IMR-90 (cell line): Measurements from ENCODE around the gene IL31RA. TPM values are rescaled to one million over a fixed set of nuclear protein-coding genes. Genes with fewer than 3 reads are reported as not detected.

ENCODE experiments used
- ATAC-seq: fragments of 200-7000 bp; cut with Tn5 transposase; 2 replicates; pipeline ENCODE4 v1.9.1; 2020; ENCODE audit warnings: low read depth, mild to moderate bottlenecking, moderate library complexity
- BruUV-seq: library from RNA; stranded (reverse); fragments of 400-500 nt; replicated peaks from 2 replicates; lab custom pipeline; 2021; lab: Mats Ljungman, UMichigan
- CTCF ChIA-PET: fragments of 300-600 bp; formaldehyde crosslinking; extraction: SDS; loops from one replicate; lab custom pipeline; 2021; ENCODE audit warnings: antibody characterized with exemption; lab: Yijun Ruan, JAX
- POLR2A ChIA-PET: fragments of 300-600 bp; sonication (Branson Sonifier 250); formaldehyde crosslinking; loops from one replicate; lab custom pipeline; 2022; ENCODE audit warnings: antibody characterized with exemption; ENCODE audit not compliant: unreplicated experiment; lab: Charles Lee
- DNase-seq: peaks from one replicate; pipeline ENCODE4 v3.0.0; 2013
- H2AFZ ChIP-seq: replicated peaks from 2 replicates; pipeline ENCODE3; 2013; ENCODE audit warnings: low read length, mild to moderate bottlenecking; ENCODE audit not compliant: poor library complexity
- H2AK5ac ChIP-seq: 2 replicates; pipeline ENCODE4 v1.6.1; 2013; ENCODE audit warnings: low read depth, low read length, inconsistent platforms
- H2AK9ac ChIP-seq: replicated peaks from 2 replicates; pipeline ENCODE3; 2013; ENCODE audit warnings: mild to moderate bottlenecking, low read depth, low read length, moderate library complexity; ENCODE audit not compliant: poor library complexity
- H2BK120ac ChIP-seq: 2 replicates; pipeline ENCODE4 v1.6.1; 2013; ENCODE audit warnings: low read depth, low read length, inconsistent platforms
- H2BK15ac ChIP-seq: 3 replicates; pipeline ENCODE4 v1.6.1; 2013; ENCODE audit warnings: low read depth, low read length, inconsistent platforms
- H2BK20ac ChIP-seq: 2 replicates; pipeline ENCODE4 v1.6.1; 2013; ENCODE audit warnings: low read depth, mild to moderate bottlenecking, inconsistent platforms, low read length, moderate library complexity
- H2BK5ac ChIP-seq: 2 replicates; pipeline ENCODE4 v1.6.1; 2013; ENCODE audit warnings: mild to moderate bottlenecking, low read depth, low read length, inconsistent platforms; ENCODE audit not compliant: poor library complexity, severe bottlenecking
- H3K14ac ChIP-seq: replicated peaks from 2 replicates; pipeline ENCODE4 v1.6.1; 2013; ENCODE audit warnings: low read depth, low read length, inconsistent platforms
- H3K18ac ChIP-seq: 2 replicates; pipeline ENCODE4 v1.6.1; 2013; ENCODE audit warnings: low read depth, low read length, control low read depth
- H3K23ac ChIP-seq: 2 replicates; pipeline ENCODE4 v1.6.1; 2013; ENCODE audit warnings: low read depth, low read length, inconsistent platforms
- H3K27ac ChIP-seq: 2 replicates; pipeline ENCODE4 v1.5.1; 2013; ENCODE audit warnings: mild to moderate bottlenecking, control low read depth, low read length; ENCODE audit not compliant: insufficient read depth
- H3K27me3 ChIP-seq: 2 replicates; pipeline ENCODE4 v1.6.1; 2013; ENCODE audit warnings: low read length; ENCODE audit not compliant: control insufficient read depth, insufficient read depth
- H3K36me3 ChIP-seq: 2 replicates; pipeline ENCODE4 v1.6.1; 2013; ENCODE audit warnings: low read length, mixed read lengths; ENCODE audit not compliant: control insufficient read depth, insufficient read depth
- H3K4ac ChIP-seq: 2 replicates; pipeline ENCODE4 v1.6.1; 2013; ENCODE audit warnings: low read depth, low read length, inconsistent platforms
- H3K4me1 ChIP-seq: 2 replicates; pipeline ENCODE4 v1.6.1; 2013; ENCODE audit warnings: low read length, mixed read lengths; ENCODE audit not compliant: control insufficient read depth, insufficient read depth
- H3K4me2 ChIP-seq: 2 replicates; pipeline ENCODE4 v1.6.1; 2013; ENCODE audit warnings: low read depth, mild to moderate bottlenecking, control low read depth, low read length, moderate library complexity
- H3K4me3 ChIP-seq: 2 replicates; pipeline ENCODE4 v1.5.1; 2013; ENCODE audit warnings: low read depth, mild to moderate bottlenecking, control low read depth, low read length, moderate library complexity; ENCODE audit not compliant: insufficient read depth
- H3K56ac ChIP-seq: 2 replicates; pipeline ENCODE4 v1.6.1; 2013; ENCODE audit warnings: low read length, inconsistent platforms; ENCODE audit not compliant: insufficient read depth; ENCODE audit errors: extremely low read depth
- H3K79me1 ChIP-seq, 2 experiments: 2 replicates each; pipeline ENCODE4 v1.6.1; 2013; ENCODE audit warnings: low read length in 2 of 2, inconsistent platforms in 1 of 2, low read depth in 1 of 2
- H3K9ac ChIP-seq: 2 replicates; pipeline ENCODE4 v1.6.1; 2013; ENCODE audit warnings: low read depth, low read length, control low read depth
- H3K9me1 ChIP-seq: 2 replicates; pipeline ENCODE4 v1.6.1; 2013; ENCODE audit warnings: low read length, inconsistent platforms; ENCODE audit not compliant: insufficient read depth
- H3K9me3 ChIP-seq: 2 replicates; pipeline ENCODE4 v1.6.1; 2013; ENCODE audit warnings: low read length; ENCODE audit not compliant: control insufficient read depth, insufficient read depth
- H4K20me1 ChIP-seq: 2 replicates; pipeline ENCODE4 v1.6.1; 2013; ENCODE audit warnings: low read length, inconsistent platforms; ENCODE audit not compliant: insufficient read depth
- H4K5ac ChIP-seq: 2 replicates; pipeline ENCODE4 v1.6.1; 2013; ENCODE audit warnings: mild to moderate bottlenecking, low read depth, low read length, control low read depth
- H4K8ac ChIP-seq, 2 experiments: 2 replicates each; pipeline ENCODE4 v1.6.1; 2013; ENCODE audit warnings: low read depth in 2 of 2, low read length in 2 of 2, control low read depth in 1 of 2, inconsistent platforms in 1 of 2
- H4K91ac ChIP-seq: 2 replicates; pipeline ENCODE4 v1.6.1; 2013; ENCODE audit warnings: low read depth, low read length, inconsistent platforms; ENCODE audit not compliant: insufficient read depth
- BHLHE40 ChIP-seq: fragments of 150-350 bp; IDR thresholded peaks from 2 replicates; pipeline ENCODE4 v1.6.1; 2016; ENCODE audit warnings: mild to moderate bottlenecking, low read depth, low read length
- CEBPB ChIP-seq: IDR thresholded peaks from 2 replicates; pipeline ENCODE4 v1.6.1; 2012; ENCODE audit warnings: low read depth, low read length, improper control_type of control experiment
- FOS ChIP-seq: fragments of 150-350 bp; IDR thresholded peaks from 2 replicates; pipeline ENCODE4 v1.6.1; 2016; ENCODE audit warnings: low read depth, low read length
- MAFK ChIP-seq: IDR thresholded peaks from 2 replicates; pipeline ENCODE4 v1.6.1; 2012; ENCODE audit warnings: low read depth, low read length, improper control_type of control experiment
- MAZ ChIP-seq: IDR thresholded peaks from 2 replicates; pipeline ENCODE4 v1.6.1; 2012; ENCODE audit warnings: low read depth, mild to moderate bottlenecking, low read length, improper control_type of control experiment, moderate library complexity, borderline replicate concordance
- MXI1 ChIP-seq: IDR thresholded peaks from 2 replicates; pipeline ENCODE4 v1.6.1; 2012; ENCODE audit warnings: low read depth, mild to moderate bottlenecking, low read length, moderate library complexity, borderline replicate concordance
- POLR2A ChIP-seq: IDR thresholded peaks from 2 replicates; pipeline ENCODE4 v1.6.1; 2012; ENCODE audit warnings: mild to moderate bottlenecking, low read depth, low read length
- RAD21 ChIP-seq: IDR thresholded peaks from 2 replicates; pipeline ENCODE4 v1.6.1; 2012; ENCODE audit warnings: low read length, improper control_type of control experiment
- WGBS, 2 experiments: methylation state at CpG; one replicate each; pipeline versions ENCODE4 v1.1.5 to v1.1.7; 2013; ENCODE audit warnings: missing lambda C conversion rate in 2 of 2; ENCODE audit not compliant: insufficient read length in 1 of 2; ENCODE audit errors: extremely low coverage in 2 of 2; 5-methylcytosine and 5-hydroxymethylcytosine counted together
- dilution Hi-C: fragments of 300-500 bp; cut with HindIII; formaldehyde crosslinking; loops from one replicate; pipeline ENCODE4 v1.14.3; 2018; ENCODE audit warnings: low sequenced_read_pairs; ENCODE audit not compliant: unreplicated experiment
- in situ Hi-C: fragments of 300-500 bp; cut with MboI; formaldehyde crosslinking; loops from 3 replicates; pipeline ENCODE4 v1.14.3; 2019; ENCODE audit warnings: low sequenced_read_pairs, inconsistent platforms, mixed read lengths
- intact Hi-C: fragments of 100-400 bp; cut with micrococcal nuclease; formaldehyde crosslinking; loops from 2 replicates; pipeline ENCODE4 v1.10.0; 2022
- polyA plus RNA-seq, 3 experiments: library from polyadenylated mRNA; depleted of rRNA; stranded (reverse); fragments of >200 nt; gene quantifications; 2 replicates each; pipeline ENCODE4 v1.2.3, GENCODE V29; 2012; ENCODE audit warnings: low replicate concordance in 1 of 3
- total RNA-seq: library from RNA; depleted of rRNA; stranded (reverse); fragments of >200 nt; gene quantifications from 2 replicates; pipeline ENCODE4 v1.2.3, GENCODE V29; 2012
- TF ChIP-seq, protein P1 (sequence below): conservative IDR thresholded peaks from 2 replicates; pipeline ENCODE4 v1.5.1; 2012; ENCODE audit warnings: mild to moderate bottlenecking, low read depth, low read length, improper control_type of control experiment
- TF ChIP-seq, protein P2 (sequence below): fragments of 150-350 bp; IDR thresholded peaks from 2 replicates; pipeline ENCODE4 v1.6.1; 2016; ENCODE audit warnings: low read depth, mild to moderate bottlenecking, low read length, moderate library complexity, borderline replicate concordance

The IL31RA gene
- total and polyA plus RNA-seq, 2 of the 4 experiments (the other 2 are of a cell fraction), result 0.39 to 0.90 TPM

- ATAC-seq, result no peak; the same call in 1 of the 2 replicates
- Histone ChIP-seq H3K4ac (peak overlapping the region; percentile 51; the same call in 1 of the 2 replicates), H2BK20ac (peak overlapping the region; percentile 7; the same call in 1 of the 2 replicates), H3K9ac (no peak overlapping the region), H3K4me1 (peaks cover 6% of the 10 kb centered on the region), H2AFZ (peak overlapping the region; percentile 44), H4K5ac (no peak overlapping the region), H4K91ac (no peak overlapping the region), H3K23ac (no peak overlapping the region), H3K14ac (no peak overlapping the region), H3K56ac (no peak overlapping the region), H2BK15ac (no peak overlapping the region), H3K4me3 (no peak overlapping the region), H3K36me3 (no peaks in the 10 kb centered on the region), H3K79me1 (no peaks in the 10 kb centered on the region), H3K9me1 (peaks cover 8% of the 10 kb centered on the region; the same call in 1 of the 2 replicates), H4K8ac (no peak overlapping the region), H2BK5ac (no peak overlapping the region), H3K27me3 (no peaks in the 10 kb centered on the region), H2BK120ac (peak overlapping the region; percentile 25; the same call in 1 of the 2 replicates), H3K27ac (no peak overlapping the region), H2AK9ac (peak overlapping the region; percentile 48), H4K20me1 (no peaks in the 10 kb centered on the region), H3K18ac (no peak overlapping the region), H2AK5ac (peak overlapping the region; percentile 51; the same call in 1 of the 2 replicates), H3K9me3 (no peaks in the 10 kb centered on the region), H3K4me2 (no peak overlapping the region)
- dilution Hi-C loops, result no loop called here
- TF ChIP-seq, protein P1, sequence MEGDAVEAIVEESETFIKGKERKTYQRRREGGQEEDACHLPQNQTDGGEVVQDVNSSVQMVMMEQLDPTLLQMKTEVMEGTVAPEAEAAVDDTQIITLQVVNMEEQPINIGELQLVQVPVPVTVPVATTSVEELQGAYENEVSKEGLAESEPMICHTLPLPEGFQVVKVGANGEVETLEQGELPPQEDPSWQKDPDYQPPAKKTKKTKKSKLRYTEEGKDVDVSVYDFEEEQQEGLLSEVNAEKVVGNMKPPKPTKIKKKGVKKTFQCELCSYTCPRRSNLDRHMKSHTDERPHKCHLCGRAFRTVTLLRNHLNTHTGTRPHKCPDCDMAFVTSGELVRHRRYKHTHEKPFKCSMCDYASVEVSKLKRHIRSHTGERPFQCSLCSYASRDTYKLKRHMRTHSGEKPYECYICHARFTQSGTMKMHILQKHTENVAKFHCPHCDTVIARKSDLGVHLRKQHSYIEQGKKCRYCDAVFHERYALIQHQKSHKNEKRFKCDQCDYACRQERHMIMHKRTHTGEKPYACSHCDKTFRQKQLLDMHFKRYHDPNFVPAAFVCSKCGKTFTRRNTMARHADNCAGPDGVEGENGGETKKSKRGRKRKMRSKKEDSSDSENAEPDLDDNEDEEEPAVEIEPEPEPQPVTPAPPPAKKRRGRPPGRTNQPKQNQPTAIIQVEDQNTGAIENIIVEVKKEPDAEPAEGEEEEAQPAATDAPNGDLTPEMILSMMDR, result no peak
- no peak for TF ChIP-seq RAD21
- no peak for TF ChIP-seq FOS
- TF ChIP-seq MXI1, result no peak
- TF ChIP-seq MAZ, result no peak
- TF ChIP-seq, protein P2, sequence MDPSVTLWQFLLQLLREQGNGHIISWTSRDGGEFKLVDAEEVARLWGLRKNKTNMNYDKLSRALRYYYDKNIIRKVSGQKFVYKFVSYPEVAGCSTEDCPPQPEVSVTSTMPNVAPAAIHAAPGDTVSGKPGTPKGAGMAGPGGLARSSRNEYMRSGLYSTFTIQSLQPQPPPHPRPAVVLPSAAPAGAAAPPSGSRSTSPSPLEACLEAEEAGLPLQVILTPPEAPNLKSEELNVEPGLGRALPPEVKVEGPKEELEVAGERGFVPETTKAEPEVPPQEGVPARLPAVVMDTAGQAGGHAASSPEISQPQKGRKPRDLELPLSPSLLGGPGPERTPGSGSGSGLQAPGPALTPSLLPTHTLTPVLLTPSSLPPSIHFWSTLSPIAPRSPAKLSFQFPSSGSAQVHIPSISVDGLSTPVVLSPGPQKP, result no peak
- no peak for TF ChIP-seq CEBPB
- TF ChIP-seq BHLHE40, result no peak
- TF ChIP-seq POLR2A, result no peak
- TF ChIP-seq MAFK, result no peak
- intact Hi-C loops, result no loop called here
- no TSS peak for BruUV-seq
- CTCF ChIA-PET, result no interaction called here
- POLR2A ChIA-PET, result no interaction called here
- in situ Hi-C loops, result no loop called here
- WGBS, 2 experiments, result 100% methylated on average over 1 of the region's 8 CpGs; no CpG with 5 or more reads in 1 of the 2 experiments
- DNase-seq, result no peak
Observed at GRCh38 chr5:55897206-55897894, 46.2 kb downstream of the IL31RA start.
